K562 (cell line): ENCODE measurements around the gene DESI2. TPM values are rescaled to one million over a fixed set of nuclear protein-coding genes. Genes with fewer than 3 reads are reported as not detected.

Experiments
- ARID2 ChIP-seq: fragments of 450-650 bp; IDR thresholded peaks from 2 replicates; pipeline ENCODE4 v1.6.1; 2017; ENCODE audit warnings: antibody characterized with exemption, mild to moderate bottlenecking
- BCLAF1 ChIP-seq, 2 experiments: fragments of 450-650 bp in 1 of 2; IDR thresholded peaks; 2 replicates each; pipeline ENCODE4 v1.6.1; 2011 to 2017; ENCODE audit warnings: low read depth in 2 of 2, antibody characterized with exemption in 1 of 2, borderline replicate concordance in 1 of 2, low read length in 1 of 2, mild to moderate bottlenecking in 1 of 2, mixed read lengths in 1 of 2; ENCODE audit not compliant: control insufficient read depth in 1 of 2
- CBFB ChIP-seq: sonication (generic); formaldehyde crosslinking; IDR thresholded peaks from 2 replicates; pipeline ENCODE4 v1.4.0; 2020; ENCODE audit warnings: mild to moderate bottlenecking, missing genetic modification reagents
- CBX2 ChIP-seq: fragments of 200-600 bp; sonication (generic); IDR thresholded peaks from one replicate; pipeline ENCODE4 v1.6.1; 2012; ENCODE audit warnings: mild to moderate bottlenecking, low read length, inconsistent platforms; ENCODE audit not compliant: insufficient read depth, poor library complexity, severe bottlenecking
- DMBX1 ChIP-seq: fragments of 250-450 bp; sonication (Bioruptor Pico); IDR thresholded peaks from 2 replicates; pipeline ENCODE4 v1.8.0; 2022; ENCODE audit warnings: inconsistent platforms, mild to moderate bottlenecking, moderate library complexity, borderline replicate concordance
- ELF2 ChIP-seq: fragments of 250-450 bp; sonication (Bioruptor Pico); IDR thresholded peaks from 2 replicates; pipeline ENCODE4 v1.5.0; 2021; ENCODE audit warnings: mild to moderate bottlenecking
- FOSL1 ChIP-seq: fragments of 200-800 bp; sonication (Bioruptor generic); conservative IDR thresholded peaks from 2 replicates; pipeline ENCODE4 v1.6.1; 2016; ENCODE audit warnings: missing genetic modification characterization, missing compliant biosample characterization
- HDAC3 ChIP-seq: fragments of 450-650 bp; IDR thresholded peaks from 2 replicates; pipeline ENCODE4 v1.6.1; 2018; ENCODE audit warnings: borderline replicate concordance, mild to moderate bottlenecking, moderate library complexity; ENCODE audit not compliant: partially characterized antibody
- LEF1 ChIP-seq: fragments of 450-650 bp; IDR thresholded peaks from 2 replicates; pipeline ENCODE4 v1.6.1; 2016; ENCODE audit warnings: mild to moderate bottlenecking
- MAFK ChIP-seq: IDR thresholded peaks from 2 replicates; pipeline ENCODE4 v1.6.1; 2011; ENCODE audit warnings: low read length, improper control_type of control experiment
- MEF2D ChIP-seq: conservative IDR thresholded peaks from 2 replicates; pipeline ENCODE4 v1.6.1; 2016; ENCODE audit warnings: low read depth, missing genetic modification characterization, missing compliant biosample characterization
- RBM25 ChIP-seq: fragments of 200-400 bp; formaldehyde crosslinking; IDR thresholded peaks from 2 replicates; pipeline ENCODE4 v1.6.1; 2018; ENCODE audit warnings: low read length, low read depth, moderate library complexity; ENCODE audit not compliant: severe bottlenecking
- SIX5 ChIP-seq, 2 experiments: IDR thresholded peaks; 2 replicates each; pipeline ENCODE4 v1.6.1; 2011; ENCODE audit warnings: low read length in 2 of 2, borderline replicate concordance in 1 of 2, low read depth in 1 of 2, mild to moderate bottlenecking in 1 of 2, moderate library complexity in 1 of 2; ENCODE audit not compliant: insufficient read depth in 1 of 2
- TAF15 ChIP-seq: fragments of 200-400 bp; formaldehyde crosslinking; IDR thresholded peaks from 2 replicates; pipeline ENCODE4 v1.6.1; 2017; ENCODE audit warnings: mild to moderate bottlenecking, low read depth, low read length, moderate library complexity
- ZBTB1 ChIP-seq: sonication (generic); formaldehyde crosslinking; IDR thresholded peaks from 2 replicates; pipeline ENCODE4 v1.8.1; 2023; ENCODE audit warnings: missing genetic modification reagents, low read depth, mild to moderate bottlenecking, borderline replicate concordance
- ZNF785 ChIP-seq: fragments of 250-450 bp; sonication (Bioruptor Pico); IDR thresholded peaks from 2 replicates; pipeline ENCODE4 v1.4.0; 2020; ENCODE audit warnings: mild to moderate bottlenecking
- polyA plus RNA-seq, 8 experiments: library from polyadenylated mRNA; depleted of rRNA in 4 of 8; stranded (reverse) in 5 of 8; unstranded in 3 of 8; fragments of >200 nt; fragmentation: Nextera tagmentation in 2 of 8; fragmentation: Illumina TruSeq in 1 of 8; extraction: Ambion mirVana in 2 of 8; extraction: Trizol in 1 of 8; gene quantifications; 2 replicates each; pipeline versions ENCODE4 v1.2.1 to v1.2.3, GENCODE V29; 2011 to 2014; ENCODE audit warnings: inconsistent platforms in 1 of 8, missing spikeins in 1 of 8
- total RNA-seq, 7 experiments: library from RNA; depleted of rRNA in 6 of 7; stranded (reverse); fragments of >200 nt in 6 of 7; fragmentation: Illumina TruSeq in 2 of 7; extraction: Trizol in 2 of 7; gene quantifications; 2 replicates each; pipeline versions ENCODE4 v1.2.1 to v1.2.3, GENCODE V29; 2011 to 2021; ENCODE audit warnings: low replicate concordance in 1 of 7
- TF ChIP-seq, protein P1 (sequence below): fragments of 200-400 bp; formaldehyde crosslinking; IDR thresholded peaks from 2 replicates; pipeline ENCODE4 v1.6.1; 2017; ENCODE audit warnings: mild to moderate bottlenecking, low read depth, low read length, moderate library complexity
- TF ChIP-seq, protein P2 (sequence below): fragments of 250-450 bp; sonication (Bioruptor Pico); IDR thresholded peaks from 2 replicates; pipeline ENCODE4 v1.5.0; 2021
- TF ChIP-seq, protein P3 (sequence below), 2 experiments: fragments of 450-650 bp in 1 of 2; sonication (generic) in 1 of 2; formaldehyde crosslinking in 1 of 2; IDR thresholded peaks in 1 of 2; conservative IDR thresholded peaks in 1 of 2; 2 replicates each; pipeline versions ENCODE4 v1.6.1 to v1.8.1; 2016 to 2023; ENCODE audit warnings: mild to moderate bottlenecking in 2 of 2, moderate library complexity in 2 of 2, inconsistent platforms in 1 of 2, missing genetic modification reagents in 1 of 2

Gene DESI2
- total and polyA plus RNA-seq, 9 of the 15 experiments (the other 6 are each of a cell fraction or from before 2014, with no cell fraction given), result 17.4 to 59.4 (median 38.4) TPM

GRCh38 chr1:244651956-244652622 lies 837 bp upstream of the DESI2 start (continued):
- TF ChIP-seq TAF15 (no peak), CBX2 (no peak), HDAC3 (no peak), CBFB (CRISPR knock-in tag) (peak; percentile 85), DMBX1 (CRISPR knock-in tag) (no peak), LEF1 (no peak), MAFK (no peak), BCLAF1 (IDR thresholded peaks at IDR 0.05; ENCODE audit: borderline replicate concordance in 1 of 2, control insufficient read depth in 1 of 2, low read depth in 2 of 2, low read length in 1 of 2) (no peak), ZNF785 (CRISPR knock-in tag) (no peak), RBM25 (peak; percentile 67), ARID2 (no peak), ZBTB1 (CRISPR knock-in tag) (no peak), FOSL1 (tag) (peak; percentile 36), MEF2D (no peak), SIX5 (IDR thresholded peaks at IDR 0.05; ENCODE audit: borderline replicate concordance in 1 of 2, insufficient read depth in 1 of 2, low read depth in 1 of 2, low read length in 2 of 2) (no peak), ELF2 (CRISPR knock-in tag) (no peak)
- TF ChIP-seq, protein P1, sequence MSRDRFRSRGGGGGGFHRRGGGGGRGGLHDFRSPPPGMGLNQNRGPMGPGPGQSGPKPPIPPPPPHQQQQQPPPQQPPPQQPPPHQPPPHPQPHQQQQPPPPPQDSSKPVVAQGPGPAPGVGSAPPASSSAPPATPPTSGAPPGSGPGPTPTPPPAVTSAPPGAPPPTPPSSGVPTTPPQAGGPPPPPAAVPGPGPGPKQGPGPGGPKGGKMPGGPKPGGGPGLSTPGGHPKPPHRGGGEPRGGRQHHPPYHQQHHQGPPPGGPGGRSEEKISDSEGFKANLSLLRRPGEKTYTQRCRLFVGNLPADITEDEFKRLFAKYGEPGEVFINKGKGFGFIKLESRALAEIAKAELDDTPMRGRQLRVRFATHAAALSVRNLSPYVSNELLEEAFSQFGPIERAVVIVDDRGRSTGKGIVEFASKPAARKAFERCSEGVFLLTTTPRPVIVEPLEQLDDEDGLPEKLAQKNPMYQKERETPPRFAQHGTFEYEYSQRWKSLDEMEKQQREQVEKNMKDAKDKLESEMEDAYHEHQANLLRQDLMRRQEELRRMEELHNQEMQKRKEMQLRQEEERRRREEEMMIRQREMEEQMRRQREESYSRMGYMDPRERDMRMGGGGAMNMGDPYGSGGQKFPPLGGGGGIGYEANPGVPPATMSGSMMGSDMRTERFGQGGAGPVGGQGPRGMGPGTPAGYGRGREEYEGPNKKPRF, result no peak
- TF ChIP-seq, protein P2, sequence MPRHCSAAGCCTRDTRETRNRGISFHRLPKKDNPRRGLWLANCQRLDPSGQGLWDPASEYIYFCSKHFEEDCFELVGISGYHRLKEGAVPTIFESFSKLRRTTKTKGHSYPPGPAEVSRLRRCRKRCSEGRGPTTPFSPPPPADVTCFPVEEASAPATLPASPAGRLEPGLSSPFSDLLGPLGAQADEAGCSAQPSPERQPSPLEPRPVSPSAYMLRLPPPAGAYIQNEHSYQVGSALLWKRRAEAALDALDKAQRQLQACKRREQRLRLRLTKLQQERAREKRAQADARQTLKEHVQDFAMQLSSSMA (CRISPR knock-in tag), result no peak
- TF ChIP-seq, protein P3, sequence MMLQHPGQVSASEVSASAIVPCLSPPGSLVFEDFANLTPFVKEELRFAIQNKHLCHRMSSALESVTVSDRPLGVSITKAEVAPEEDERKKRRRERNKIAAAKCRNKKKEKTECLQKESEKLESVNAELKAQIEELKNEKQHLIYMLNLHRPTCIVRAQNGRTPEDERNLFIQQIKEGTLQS (IDR thresholded peaks at IDR 0.05), result no peak
- TF ChIP-seq, protein P3 (CRISPR knock-in tag; conservative IDR thresholded peaks at IDR 0.05), result no peak
